ENCODE results near the gene PSMB7.

PSMB7 gene

GRCh38 chr9:124349267-124349666, 66.0 kb downstream of the PSMB7 start:
- Histone ChIP-seq H3K27ac (ENCODE audit: low read depth, low read length) (no peak overlapping the region), H3K4me1 (ENCODE audit: control insufficient read depth in 5 of 5, insufficient read depth in 5 of 5, low read length in 5 of 5) (peaks cover 0 to 6% (median 4%) of the 10 kb centered on the region in 5 donors), H3K27me3 (ENCODE audit: control insufficient read depth in 5 of 5, insufficient read depth in 4 of 5, low read length in 5 of 5) (no peaks in the 10 kb centered on the region), H3K9me3 (ENCODE audit: control insufficient read depth in 5 of 5, low read length in 5 of 5) (no peaks in the 10 kb centered on the region), H3K4me3 (ENCODE audit: low read depth in 1 of 5, low read length in 5 of 5) (no peak overlapping the region), H3K9ac (ENCODE audit: low read length in 5 of 5) (no peak overlapping the region), H3K36me3 (ENCODE audit: control insufficient read depth in 5 of 5, insufficient read depth in 5 of 5, low read length in 5 of 5) (peaks cover 5 to 100% (median 94%) of the 10 kb centered on the region in 5 donors)

GRCh38 chr9:124348831-124349230, 66.4 kb downstream of the PSMB7 start:
- Histone ChIP-seq H3K4me3 (ENCODE audit: low read depth in 1 of 5, low read length in 5 of 5) (no peak overlapping the region), H3K9me3 (ENCODE audit: control insufficient read depth in 5 of 5, low read length in 5 of 5) (no peaks in the 10 kb centered on the region), H3K27me3 (ENCODE audit: control insufficient read depth in 5 of 5, insufficient read depth in 4 of 5, low read length in 5 of 5) (no peaks in the 10 kb centered on the region), H3K27ac (ENCODE audit: low read depth, low read length) (no peak overlapping the region), H3K36me3 (ENCODE audit: control insufficient read depth in 5 of 5, insufficient read depth in 5 of 5, low read length in 5 of 5) (peaks cover 5 to 100% (median 96%) of the 10 kb centered on the region in 5 donors), H3K4me1 (ENCODE audit: control insufficient read depth in 5 of 5, insufficient read depth in 5 of 5, low read length in 5 of 5) (peaks cover 0 to 2% (median 0%) of the 10 kb centered on the region in 5 donors), H3K9ac (ENCODE audit: low read length in 5 of 5) (no peak overlapping the region)

GRCh38 chr9:124348363-124348762, 66.9 kb downstream of the PSMB7 start:
- Histone ChIP-seq H3K36me3 (ENCODE audit: control insufficient read depth in 5 of 5, insufficient read depth in 5 of 5, low read length in 5 of 5) (peaks cover 5 to 100% (median 95%) of the 10 kb centered on the region in 5 donors), H3K4me1 (ENCODE audit: control insufficient read depth in 5 of 5, insufficient read depth in 5 of 5, low read length in 5 of 5) (peaks cover 0 to 2% (median 2%) of the 10 kb centered on the region in 5 donors), H3K4me3 (ENCODE audit: low read depth in 1 of 5, low read length in 5 of 5) (no peak overlapping the region)

GRCh38 chr9:124347968-124348358, 67.3 kb downstream of the PSMB7 start:
- Histone ChIP-seq H3K36me3 (ENCODE audit: control insufficient read depth in 5 of 5, insufficient read depth in 5 of 5, low read length in 5 of 5) (peaks cover 5 to 98% (median 91%) of the 10 kb centered on the region in 5 donors), H3K9me3 (ENCODE audit: control insufficient read depth in 5 of 5, low read length in 5 of 5) (no peaks in the 10 kb centered on the region), H3K9ac (ENCODE audit: low read length in 5 of 5) (no peak overlapping the region), H3K4me1 (ENCODE audit: control insufficient read depth in 5 of 5, insufficient read depth in 5 of 5, low read length in 5 of 5) (peaks cover 0 to 5% (median 4%) of the 10 kb centered on the region in 5 donors), H3K27ac (ENCODE audit: low read depth, low read length) (no peak overlapping the region), H3K4me3 (ENCODE audit: low read depth in 1 of 5, low read length in 5 of 5) (no peak overlapping the region), H3K27me3 (ENCODE audit: control insufficient read depth in 5 of 5, insufficient read depth in 4 of 5, low read length in 5 of 5) (no peaks in the 10 kb centered on the region)

More at GRCh38 chr9:124348363-124348762, 66.9 kb downstream of the PSMB7 start:
- Histone ChIP-seq H3K27ac (ENCODE audit: low read depth, low read length) (no peak overlapping the region), H3K9ac (ENCODE audit: low read length in 5 of 5) (no peak overlapping the region), H3K9me3 (ENCODE audit: control insufficient read depth in 5 of 5, low read length in 5 of 5) (no peaks in the 10 kb centered on the region), H3K27me3 (ENCODE audit: control insufficient read depth in 5 of 5, insufficient read depth in 4 of 5, low read length in 5 of 5) (no peaks in the 10 kb centered on the region)

GRCh38 chr9:124347206-124347967, 67.9 kb downstream of the PSMB7 start:
- no peaks in the 10 kb centered on the region for H3K9me3 ChIP-seq (ENCODE audit: control insufficient read depth in 5 of 5, low read length in 5 of 5)
- H3K9ac ChIP-seq (ENCODE audit: low read length in 5 of 5), result no peak overlapping the region
- H3K27ac ChIP-seq (ENCODE audit: low read depth, low read length), result no peak overlapping the region
- H3K4me3 ChIP-seq (ENCODE audit: low read depth in 1 of 5, low read length in 5 of 5), result no peak overlapping the region
- peaks cover 5 to 98% (median 88%) of the 10 kb centered on the region in 5 donors for H3K36me3 ChIP-seq (ENCODE audit: control insufficient read depth in 5 of 5, insufficient read depth in 5 of 5, low read length in 5 of 5)
- H3K27me3 ChIP-seq (ENCODE audit: control insufficient read depth in 5 of 5, insufficient read depth in 4 of 5, low read length in 5 of 5), result no peaks in the 10 kb centered on the region
- H3K4me1 ChIP-seq (ENCODE audit: control insufficient read depth in 5 of 5, insufficient read depth in 5 of 5, low read length in 5 of 5), result peaks cover 0 to 11% (median 9%) of the 10 kb centered on the region in 5 donors

- peaks cover 1 to 98% (median 84%) of the 10 kb centered on the region in 5 donors for H3K36me3 ChIP-seq (ENCODE audit: control insufficient read depth in 5 of 5, insufficient read depth in 5 of 5, low read length in 5 of 5)
Measured at GRCh38 chr9:124346347-124347163, 68.7 kb downstream of the PSMB7 start.

GRCh38 chr9:124345751-124346281, 69.4 kb downstream of the PSMB7 start:
- Histone ChIP-seq H3K27me3 (ENCODE audit: control insufficient read depth in 5 of 5, insufficient read depth in 4 of 5, low read length in 5 of 5) (no peaks in the 10 kb centered on the region), H3K9me3 (ENCODE audit: control insufficient read depth in 5 of 5, low read length in 5 of 5) (no peaks in the 10 kb centered on the region), H3K4me3 (ENCODE audit: low read depth in 1 of 5, low read length in 5 of 5) (no peak overlapping the region), H3K36me3 (ENCODE audit: control insufficient read depth in 5 of 5, insufficient read depth in 5 of 5, low read length in 5 of 5) (peaks cover 0 to 97% (median 80%) of the 10 kb centered on the region in 5 donors), H3K27ac (ENCODE audit: low read depth, low read length) (no peak overlapping the region), H3K4me1 (ENCODE audit: control insufficient read depth in 5 of 5, insufficient read depth in 5 of 5, low read length in 5 of 5) (peaks cover 0 to 15% (median 12%) of the 10 kb centered on the region in 5 donors), H3K9ac (ENCODE audit: low read length in 5 of 5) (no peak overlapping the region)

More at GRCh38 chr9:124346347-124347163, 68.7 kb downstream of the PSMB7 start:
- Histone ChIP-seq H3K4me3 (ENCODE audit: low read depth in 1 of 5, low read length in 5 of 5) (no peak overlapping the region), H3K9me3 (ENCODE audit: control insufficient read depth in 5 of 5, low read length in 5 of 5) (no peaks in the 10 kb centered on the region), H3K27ac (ENCODE audit: low read depth, low read length) (no peak overlapping the region), H3K4me1 (ENCODE audit: control insufficient read depth in 5 of 5, insufficient read depth in 5 of 5, low read length in 5 of 5) (peaks cover 0 to 15% (median 12%) of the 10 kb centered on the region in 5 donors), H3K9ac (ENCODE audit: low read length in 5 of 5) (no peak overlapping the region), H3K27me3 (ENCODE audit: control insufficient read depth in 5 of 5, insufficient read depth in 4 of 5, low read length in 5 of 5) (no peaks in the 10 kb centered on the region)

- peaks cover 0 to 15% (median 12%) of the 10 kb centered on the region in 5 donors for H3K4me1 ChIP-seq (ENCODE audit: control insufficient read depth in 5 of 5, insufficient read depth in 5 of 5, low read length in 5 of 5)
- no peak overlapping the region for H3K27ac ChIP-seq (ENCODE audit: low read depth, low read length)
- H3K4me3 ChIP-seq (ENCODE audit: low read depth in 1 of 5, low read length in 5 of 5), result no peak overlapping the region
- H3K9me3 ChIP-seq (ENCODE audit: control insufficient read depth in 5 of 5, low read length in 5 of 5), result no peaks in the 10 kb centered on the region
- peaks cover 0 to 97% (median 79%) of the 10 kb centered on the region in 5 donors for H3K36me3 ChIP-seq (ENCODE audit: control insufficient read depth in 5 of 5, insufficient read depth in 5 of 5, low read length in 5 of 5)
- H3K27me3 ChIP-seq (ENCODE audit: control insufficient read depth in 5 of 5, insufficient read depth in 4 of 5, low read length in 5 of 5), result no peaks in the 10 kb centered on the region
- no peak overlapping the region for H3K9ac ChIP-seq (ENCODE audit: low read length in 5 of 5)
Measured at GRCh38 chr9:124345063-124345462, 70.2 kb downstream of the PSMB7 start.

GRCh38 chr9:124344291-124345050, 70.8 kb downstream of the PSMB7 start:
- H3K27me3 ChIP-seq (ENCODE audit: control insufficient read depth in 5 of 5, insufficient read depth in 4 of 5, low read length in 5 of 5), result no peaks in the 10 kb centered on the region
- H3K36me3 ChIP-seq (ENCODE audit: control insufficient read depth in 5 of 5, insufficient read depth in 5 of 5, low read length in 5 of 5), result peaks cover 0 to 97% (median 79%) of the 10 kb centered on the region in 5 donors
- no peak overlapping the region for H3K9ac ChIP-seq (ENCODE audit: low read length in 5 of 5)
- H3K27ac ChIP-seq (ENCODE audit: low read depth, low read length), result no peak overlapping the region
- no peak overlapping the region for H3K4me3 ChIP-seq (ENCODE audit: low read depth in 1 of 5, low read length in 5 of 5)
- peaks cover 0 to 15% (median 12%) of the 10 kb centered on the region in 5 donors for H3K4me1 ChIP-seq (ENCODE audit: control insufficient read depth in 5 of 5, insufficient read depth in 5 of 5, low read length in 5 of 5)
- H3K9me3 ChIP-seq (ENCODE audit: control insufficient read depth in 5 of 5, low read length in 5 of 5), result no peaks in the 10 kb centered on the region

All from subcutaneous abdominal adipose tissue (tissue), 5 donors.